ENCODE data around the gene HFE.
"Not testable (repeated sequence)": the region's sequence is repeated elsewhere in the genome, so short reads cannot be mapped to it uniquely, and the experiment has no call there.

HFE gene

GRCh38 chr6:26058477-26059033 is 28.7 kb upstream of the HFE start:
- DNase-seq (ENCODE audit: low read depth in 4 of 4, low spot score in 1 of 4), result not testable (repeated sequence)

- no peak for DNase-seq (ENCODE audit: low read depth in 4 of 4, low spot score in 1 of 4)
Observed at GRCh38 chr6:26059941-26060340, 27.3 kb upstream of the HFE start.

GRCh38 chr6:26064619-26065257 is 22.5 kb upstream of the HFE start:
- no peak for DNase-seq (ENCODE audit: low read depth in 4 of 4, low spot score in 1 of 4)

GRCh38 chr6:26065952-26066380 is 21.3 kb upstream of the HFE start:
- peak in 1 of 4 experiments; percentile 21 for DNase-seq (ENCODE audit: low read depth in 4 of 4, low spot score in 1 of 4)

- no peak for DNase-seq (ENCODE audit: low read depth in 4 of 4, low spot score in 1 of 4)
Observed at GRCh38 chr6:26067367-26067766, 19.9 kb upstream of the HFE start.

GRCh38 chr6:26068036-26068435 is 19.2 kb upstream of the HFE start:
- no peak for DNase-seq (ENCODE audit: low read depth in 4 of 4, low spot score in 1 of 4)

GRCh38 chr6:26071135-26071534 is 16.1 kb upstream of the HFE start:
- no peak for DNase-seq (ENCODE audit: low read depth in 4 of 4, low spot score in 1 of 4)

- DNase-seq (ENCODE audit: low read depth in 4 of 4, low spot score in 1 of 4), result no peak
Observed at GRCh38 chr6:26075063-26075717, 12.0 kb upstream of the HFE start.

GRCh38 chr6:26078066-26078465 is 9.2 kb upstream of the HFE start:
- DNase-seq (ENCODE audit: low read depth in 4 of 4, low spot score in 1 of 4), result not testable (repeated sequence)

GRCh38 chr6:26081096-26081495 is 6.1 kb upstream of the HFE start:
- DNase-seq (ENCODE audit: low read depth in 4 of 4, low spot score in 1 of 4), result not testable (repeated sequence)

GRCh38 chr6:26086211-26086610 is 1.0 kb upstream of the HFE start:
- no peak for DNase-seq (ENCODE audit: low read depth in 4 of 4, low spot score in 1 of 4)

- no peak for DNase-seq (ENCODE audit: low read depth in 4 of 4, low spot score in 1 of 4)
Observed at GRCh38 chr6:26088344-26088743, 1.1 kb downstream of the HFE start.

GRCh38 chr6:26089272-26089671 is 2.0 kb downstream of the HFE start:
- no peak for DNase-seq (ENCODE audit: low read depth in 4 of 4, low spot score in 1 of 4)

- no peak for DNase-seq (ENCODE audit: low read depth in 4 of 4, low spot score in 1 of 4)
Observed at GRCh38 chr6:26092443-26092842, 5.2 kb downstream of the HFE start.

- DNase-seq (ENCODE audit: low read depth in 4 of 4, low spot score in 1 of 4), result no peak
Observed at GRCh38 chr6:26094036-26094435, 6.8 kb downstream of the HFE start.

- peak in 3 of 4 experiments; percentile 35 to 41 (median 36) for DNase-seq (ENCODE audit: low read depth in 4 of 4, low spot score in 1 of 4)
Observed at GRCh38 chr6:26097268-26097875, 10.1 kb downstream of the HFE start.

GRCh38 chr6:26103141-26103769 is 16.0 kb downstream of the HFE start:
- no peak for DNase-seq (ENCODE audit: low read depth in 4 of 4, low spot score in 1 of 4)

- DNase-seq (ENCODE audit: low read depth in 4 of 4, low spot score in 1 of 4), result peak; percentile 73 to 80 (median 78)
Observed at GRCh38 chr6:26103770-26104456, 16.7 kb downstream of the HFE start.

- DNase-seq (ENCODE audit: low read depth in 4 of 4, low spot score in 1 of 4), result peak in 1 of 4 experiments; percentile 19
Observed at GRCh38 chr6:26104457-26105108, 17.4 kb downstream of the HFE start.

- DNase-seq (ENCODE audit: low read depth in 4 of 4, low spot score in 1 of 4), result no peak
Observed at GRCh38 chr6:26105109-26105730, 18.0 kb downstream of the HFE start.
